Keratinocyte (primary cell): ENCODE data around the gene CHID1.

Source experiments
- EZH2 ChIP-seq: IDR thresholded peaks from one replicate; pipeline ENCODE4 v1.6.1; 2012; ENCODE audit warnings: inconsistent platforms, mild to moderate bottlenecking, low read length, moderate library complexity
- TF ChIP-seq, protein P1 (sequence below), 3 experiments: IDR thresholded peaks in 1 of 3; conservative IDR thresholded peaks in 1 of 3; optimal IDR thresholded peaks in 1 of 3; 2 replicates in 2 of 3; 3 replicates in 1 of 3; pipeline versions ENCODE3 to v1.5.1; 2011; ENCODE audit warnings: low read length in 3 of 3, mild to moderate bottlenecking in 3 of 3, moderate library complexity in 2 of 3, control low read depth in 1 of 3, inconsistent platforms in 1 of 3; ENCODE audit not compliant: insufficient read depth in 2 of 3; ENCODE audit errors: extremely low read depth in 1 of 3

DNA sequence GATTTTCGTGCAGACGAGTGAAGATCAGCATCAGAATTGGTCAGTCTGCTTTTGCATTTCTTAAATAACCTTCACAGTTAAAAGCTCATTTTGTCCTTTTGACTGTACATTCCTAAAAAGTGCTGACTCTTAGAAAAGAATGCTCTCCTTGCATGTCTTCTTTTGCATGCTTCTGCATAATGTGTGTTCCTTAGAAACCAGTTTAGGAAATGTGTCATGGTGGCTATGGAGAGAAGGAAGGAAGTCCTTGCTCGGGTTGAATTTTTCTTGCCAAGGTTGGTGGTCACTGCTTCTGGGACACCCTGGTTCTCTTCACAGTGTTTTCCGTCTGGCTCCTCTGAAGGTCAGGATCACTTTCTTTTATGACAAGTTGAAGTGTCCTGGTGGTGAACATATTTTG, 21.8 kb upstream of the CHID1 start:
- TF ChIP-seq, protein P1, sequence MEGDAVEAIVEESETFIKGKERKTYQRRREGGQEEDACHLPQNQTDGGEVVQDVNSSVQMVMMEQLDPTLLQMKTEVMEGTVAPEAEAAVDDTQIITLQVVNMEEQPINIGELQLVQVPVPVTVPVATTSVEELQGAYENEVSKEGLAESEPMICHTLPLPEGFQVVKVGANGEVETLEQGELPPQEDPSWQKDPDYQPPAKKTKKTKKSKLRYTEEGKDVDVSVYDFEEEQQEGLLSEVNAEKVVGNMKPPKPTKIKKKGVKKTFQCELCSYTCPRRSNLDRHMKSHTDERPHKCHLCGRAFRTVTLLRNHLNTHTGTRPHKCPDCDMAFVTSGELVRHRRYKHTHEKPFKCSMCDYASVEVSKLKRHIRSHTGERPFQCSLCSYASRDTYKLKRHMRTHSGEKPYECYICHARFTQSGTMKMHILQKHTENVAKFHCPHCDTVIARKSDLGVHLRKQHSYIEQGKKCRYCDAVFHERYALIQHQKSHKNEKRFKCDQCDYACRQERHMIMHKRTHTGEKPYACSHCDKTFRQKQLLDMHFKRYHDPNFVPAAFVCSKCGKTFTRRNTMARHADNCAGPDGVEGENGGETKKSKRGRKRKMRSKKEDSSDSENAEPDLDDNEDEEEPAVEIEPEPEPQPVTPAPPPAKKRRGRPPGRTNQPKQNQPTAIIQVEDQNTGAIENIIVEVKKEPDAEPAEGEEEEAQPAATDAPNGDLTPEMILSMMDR (optimal IDR thresholded peaks at IDR 0.05 in 1 of 3, IDR thresholded peaks at IDR 0.05 in 1 of 3, conservative IDR thresholded peaks at IDR 0.05 in 1 of 3; ENCODE audit: extremely low read depth in 1 of 3, insufficient read depth in 2 of 3, low read length in 3 of 3), result no peak
- TF ChIP-seq EZH2, result no peak
